Measurements from ENCODE around the gene CACHD1.

Gene CACHD1

GRCh38 chr1:64469977-64470664, at the start of gene CACHD1:
CACHD1 (plus strand) TSS chr1:64470129; CDS start chr1:64470745, 616 bp downstream.
- peak; percentile 40 to 53 for DNase-seq

GRCh38 chr1:64421377-64421776, 48.6 kb upstream of the CACHD1 start:
- no peak for DNase-seq

GRCh38 chr1:64423526-64423925, 46.4 kb upstream of the CACHD1 start:
- no peak for DNase-seq

- no peak for DNase-seq
These were observed 45.5 kb upstream of the CACHD1 start for GRCh38 chr1:64424412-64424811.

- DNase-seq = no peak
These were observed 44.4 kb upstream of the CACHD1 start for GRCh38 chr1:64425521-64425920.

- DNase-seq = no peak
These were observed 43.2 kb upstream of the CACHD1 start for GRCh38 chr1:64426681-64427080.

- DNase-seq = no peak
These were observed 42.0 kb upstream of the CACHD1 start for GRCh38 chr1:64427879-64428278.

GRCh38 chr1:64433308-64433707, 36.6 kb upstream of the CACHD1 start:
- DNase-seq = no peak

GRCh38 chr1:64433747-64434146, 36.2 kb upstream of the CACHD1 start:
- no peak for DNase-seq

GRCh38 chr1:64435000-64435399, 34.9 kb upstream of the CACHD1 start:
- no peak for DNase-seq

GRCh38 chr1:64437453-64437852, 32.5 kb upstream of the CACHD1 start:
- no peak for DNase-seq

GRCh38 chr1:64440183-64440826, 29.6 kb upstream of the CACHD1 start:
- no peak for DNase-seq

GRCh38 chr1:64451440-64451839, 18.5 kb upstream of the CACHD1 start:
- no peak for DNase-seq

- no peak for DNase-seq
These were observed 16.2 kb upstream of the CACHD1 start for GRCh38 chr1:64453688-64454087.

- DNase-seq = no peak
These were observed 11.0 kb upstream of the CACHD1 start for GRCh38 chr1:64458915-64459314.

GRCh38 chr1:64459743-64460142, 10.2 kb upstream of the CACHD1 start:
- no peak for DNase-seq

- DNase-seq = no peak
These were observed 3.9 kb upstream of the CACHD1 start for GRCh38 chr1:64466033-64466432.

- no peak for DNase-seq
These were observed 583 bp upstream of the CACHD1 start for GRCh38 chr1:64469116-64469976.

GRCh38 chr1:64470665-64471217, 812 bp downstream of the CACHD1 start:
- no peak for DNase-seq

- DNase-seq = no peak
These were observed 1.5 kb downstream of the CACHD1 start for GRCh38 chr1:64471218-64472039.

- no peak for DNase-seq
These were observed 2.1 kb downstream of the CACHD1 start for GRCh38 chr1:64472040-64472376.

GRCh38 chr1:64472805-64473204, 2.9 kb downstream of the CACHD1 start:
- no peak for DNase-seq

GRCh38 chr1:64473367-64473766, 3.4 kb downstream of the CACHD1 start:
- no peak for DNase-seq
